Fibroblast of lung (primary cell): ENCODE data around the gene PSMG4.

Source experiments
- CTCF ChIP-seq, 2 donors: IDR thresholded peaks in 1 of 2; conservative IDR thresholded peaks in 1 of 2; 1 replicate in 1 of 2; 2 replicates in 1 of 2; pipeline ENCODE4 v1.5.1; 2011 to 2012; ENCODE audit warnings: low read length in 2 of 2, control low read depth in 1 of 2, inconsistent platforms in 1 of 2, low read depth in 1 of 2, mild to moderate bottlenecking in 1 of 2
- EZH2 ChIP-seq: IDR thresholded peaks from 2 replicates; pipeline ENCODE4 v1.5.1; 2012; ENCODE audit warnings: low read length, control low read depth, mild to moderate bottlenecking; ENCODE audit errors: missing control alignments

GRCh38 chr6:3250231-3250675, 8.5 kb upstream of the PSMG4 start:
- no peak for TF ChIP-seq CTCF (conservative IDR thresholded peaks at IDR 0.05 in 1 of 2, IDR thresholded peaks at IDR 0.05 in 1 of 2; ENCODE audit: low read depth in 1 of 2, low read length in 2 of 2)
- no peak for TF ChIP-seq EZH2
